ENCODE data around the gene TMEM163.
"Not testable (repeated sequence)": the region's sequence is repeated elsewhere in the genome, so short reads cannot be mapped to it uniquely, and the experiment has no call there.

Gene TMEM163

GRCh38 chr2:134728163-134728562, 9.4 kb upstream of the TMEM163 start:
- Histone ChIP-seq H3K36me3 (no peaks in the 10 kb centered on the region), H3K4me3 (no peak overlapping the region), H3K27ac (no peak overlapping the region), H3K27me3 (peaks cover 0 to 13% of the 10 kb centered on the region in 2 donors), H3K9me3 (no peaks in the 10 kb centered on the region), H3K4me1 (no peaks in the 10 kb centered on the region)
- TF ChIP-seq CTCF (IDR thresholded peaks at IDR 0.05) = no peak
- intact Hi-C loops (cut with DNase I; ENCODE audit: low total_unique reads) = no loop called here
- DNase-seq = no peak

- DNase-seq = no peak
- no peak overlapping the region for H3K27ac ChIP-seq
- no peak overlapping the region for H3K4me3 ChIP-seq
- H3K36me3 ChIP-seq = no peaks in the 10 kb centered on the region
- no peak for TF ChIP-seq CTCF (IDR thresholded peaks at IDR 0.05)
- no peaks in the 10 kb centered on the region for H3K9me3 ChIP-seq
- intact Hi-C loops (cut with DNase I; ENCODE audit: low total_unique reads) = no loop called here
- peaks cover 0 to 18% of the 10 kb centered on the region in 2 donors for H3K27me3 ChIP-seq
- H3K4me1 ChIP-seq = no peaks in the 10 kb centered on the region
Measured at GRCh38 chr2:134727385-134727784, 8.6 kb upstream of the TMEM163 start.

GRCh38 chr2:134726645-134727044, 7.8 kb upstream of the TMEM163 start:
- DNase-seq = no peak
- intact Hi-C loops (cut with DNase I; ENCODE audit: low total_unique reads) = no loop called here
- Histone ChIP-seq H3K9me3 (no peaks in the 10 kb centered on the region), H3K4me1 (no peaks in the 10 kb centered on the region), H3K27me3 (peaks cover 0 to 18% of the 10 kb centered on the region in 2 donors), H3K36me3 (no peaks in the 10 kb centered on the region), H3K27ac (no peak overlapping the region), H3K4me3 (no peak overlapping the region)
- no peak for TF ChIP-seq CTCF (IDR thresholded peaks at IDR 0.05)

- no peak for TF ChIP-seq CTCF (IDR thresholded peaks at IDR 0.05)
Measured at GRCh38 chr2:134725876-134726275, 7.1 kb upstream of the TMEM163 start.

GRCh38 chr2:134724341-134724740, 5.5 kb upstream of the TMEM163 start:
- Histone ChIP-seq H3K27me3 (peaks cover 0 to 31% of the 10 kb centered on the region in 2 donors), H3K4me1 (peaks cover 0 to 1% (median under 1%) of the 10 kb centered on the region in 4 donors), H3K4me3 (no peak overlapping the region), H3K36me3 (no peaks in the 10 kb centered on the region), H3K9me3 (no peaks in the 10 kb centered on the region), H3K27ac (no peak overlapping the region)
- no peak for DNase-seq
- intact Hi-C loops (cut with DNase I; ENCODE audit: low total_unique reads) = no loop called here
- no peak for TF ChIP-seq CTCF (IDR thresholded peaks at IDR 0.05)

More at GRCh38 chr2:134725876-134726275, 7.1 kb upstream of the TMEM163 start:
- H3K4me3 ChIP-seq = no peak overlapping the region
- H3K27me3 ChIP-seq = peaks cover 0 to 23% of the 10 kb centered on the region in 2 donors
- no peak overlapping the region for H3K27ac ChIP-seq
- no peaks in the 10 kb centered on the region for H3K36me3 ChIP-seq
- intact Hi-C loops (cut with DNase I; ENCODE audit: low total_unique reads) = no loop called here
- H3K4me1 ChIP-seq = no peaks in the 10 kb centered on the region
- DNase-seq = no peak
- H3K9me3 ChIP-seq = no peaks in the 10 kb centered on the region

GRCh38 chr2:134723742-134724141, 4.9 kb upstream of the TMEM163 start:
- H3K4me3 ChIP-seq; H3K36me3 ChIP-seq; H3K9me3 ChIP-seq; DNase-seq; H3K27ac ChIP-seq; intact Hi-C loops (cut with DNase I; ENCODE audit: low total_unique reads); H3K4me1 ChIP-seq: not testable (repeated sequence)
- peaks cover 0 to 36% of the 10 kb centered on the region in 2 donors for H3K27me3 ChIP-seq
